GM18511 (cell line): ENCODE data around the gene ZFP36.

Experiments
- ATAC-seq: cut with Tn5 transposase; IDR thresholded peaks from one replicate; pipeline ENCODE4 v1.9.1; 2021; ENCODE audit warnings: mild to moderate bottlenecking, moderate library complexity; ENCODE audit not compliant: unreplicated experiment

ZFP36 gene

DNA sequence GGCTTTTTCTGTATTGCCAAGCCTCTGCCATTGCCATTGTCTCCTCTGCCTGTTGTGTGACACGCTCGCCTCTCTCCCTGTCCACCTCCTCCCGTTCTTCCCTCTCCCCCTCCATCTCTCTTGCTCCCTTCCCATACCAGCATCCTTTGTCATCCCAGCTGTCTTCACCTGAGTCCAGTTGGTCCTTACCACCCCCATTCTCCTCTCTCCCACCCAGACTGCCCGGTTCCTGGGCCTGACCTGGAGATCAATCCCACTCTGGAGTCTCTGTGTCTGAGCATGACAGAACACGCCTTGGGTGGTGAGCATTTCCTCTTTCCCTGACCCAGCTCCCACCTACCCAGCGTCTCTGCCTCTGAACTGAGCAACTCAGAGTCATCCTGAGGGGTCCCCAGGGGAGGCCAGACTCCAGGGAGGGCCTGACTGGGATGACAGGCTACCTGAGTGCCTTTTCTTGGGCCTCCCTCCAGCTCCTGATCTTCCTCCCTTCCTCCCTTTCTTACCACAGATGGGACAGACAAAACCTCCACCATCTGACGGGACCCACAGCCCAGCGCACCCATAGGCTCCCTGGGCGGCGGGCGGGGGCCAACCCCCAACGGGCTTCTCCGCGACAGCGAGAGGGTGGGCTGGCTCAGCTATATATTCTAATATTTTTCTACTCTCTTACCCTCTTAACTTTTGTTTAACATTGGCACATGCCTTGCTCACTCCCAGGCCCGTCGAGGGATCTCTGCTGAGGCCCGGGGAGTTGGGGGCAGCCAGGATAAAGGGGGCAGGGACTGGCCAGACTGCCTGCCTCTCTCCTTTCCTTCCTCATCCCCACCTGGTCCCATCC, 23.4 kb upstream of the ZFP36 start:
- no peak for ATAC-seq

DNA sequence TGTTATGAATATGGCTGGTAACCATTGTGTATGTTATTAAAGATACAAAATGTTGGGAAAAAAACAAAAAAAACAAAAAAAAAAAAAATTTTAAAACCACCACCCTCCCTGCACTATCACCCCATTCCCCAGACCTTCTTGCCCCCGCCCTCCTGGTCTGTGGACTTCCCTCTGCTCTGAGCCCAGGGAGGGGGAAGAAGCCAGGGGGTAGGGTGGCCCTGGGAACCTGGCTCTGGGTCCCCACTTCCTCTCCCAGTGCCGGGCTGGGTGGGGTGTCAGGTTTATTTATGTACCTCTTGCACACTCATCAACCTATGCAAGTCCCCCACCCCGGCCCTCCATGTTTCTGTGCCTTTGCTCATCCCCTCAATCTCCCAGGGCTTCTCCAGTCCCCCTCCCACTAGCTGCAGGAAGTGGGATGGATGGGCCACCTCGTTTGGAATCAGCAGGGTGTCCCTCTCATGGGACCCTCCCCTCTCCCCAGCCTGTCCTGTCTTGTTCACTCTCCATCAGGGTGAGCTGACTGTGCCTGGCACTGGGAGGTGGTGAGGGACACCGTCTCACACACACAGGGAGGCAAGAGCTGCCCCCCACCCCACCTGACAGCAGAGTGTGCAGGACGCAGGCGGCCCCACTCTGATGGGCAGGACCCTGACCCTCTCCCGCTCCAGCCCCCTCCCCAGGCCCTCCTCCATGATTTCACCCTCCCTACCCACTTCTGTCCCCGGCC, 21.6 kb upstream of the ZFP36 start:
- ATAC-seq, result no peak

DNA sequence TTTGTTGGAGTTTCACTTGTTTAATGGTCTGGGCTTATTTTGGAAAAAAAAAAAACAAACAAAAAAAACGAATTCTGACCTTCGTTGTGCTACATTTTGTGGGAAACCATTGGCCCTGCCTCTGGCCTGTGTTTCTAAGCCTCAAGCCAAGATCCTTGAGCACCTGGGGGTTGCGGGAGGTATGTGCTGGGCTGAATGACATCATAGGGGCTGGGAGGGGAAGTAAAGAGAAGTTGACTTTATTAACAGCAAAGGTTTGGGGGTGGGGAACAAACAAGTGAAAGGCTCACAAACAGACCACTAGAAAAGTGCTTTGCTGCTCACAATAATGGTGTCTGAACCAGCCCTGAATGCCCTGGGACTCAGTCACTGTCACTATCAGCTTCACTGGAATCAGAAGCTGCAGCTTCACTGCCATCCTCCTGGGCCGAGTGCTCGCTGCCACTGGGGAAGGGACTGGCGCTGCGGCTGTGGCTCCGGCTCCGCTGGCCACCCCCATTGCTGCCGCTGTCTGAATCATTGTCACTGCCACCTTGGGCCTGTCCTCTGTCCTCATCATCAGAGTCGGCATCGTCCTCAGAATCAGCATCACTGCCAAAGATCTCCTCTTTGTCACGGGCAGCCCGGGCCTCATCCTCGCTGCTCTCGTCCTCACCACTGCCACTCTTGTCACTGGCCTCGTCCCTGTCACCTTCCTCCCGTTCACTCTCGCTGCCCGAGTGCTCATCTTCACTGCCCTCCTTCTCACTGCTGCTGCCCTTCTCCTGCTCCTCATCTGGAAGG, 20.8 kb upstream of the ZFP36 start:
- ATAC-seq, result no peak

DNA sequence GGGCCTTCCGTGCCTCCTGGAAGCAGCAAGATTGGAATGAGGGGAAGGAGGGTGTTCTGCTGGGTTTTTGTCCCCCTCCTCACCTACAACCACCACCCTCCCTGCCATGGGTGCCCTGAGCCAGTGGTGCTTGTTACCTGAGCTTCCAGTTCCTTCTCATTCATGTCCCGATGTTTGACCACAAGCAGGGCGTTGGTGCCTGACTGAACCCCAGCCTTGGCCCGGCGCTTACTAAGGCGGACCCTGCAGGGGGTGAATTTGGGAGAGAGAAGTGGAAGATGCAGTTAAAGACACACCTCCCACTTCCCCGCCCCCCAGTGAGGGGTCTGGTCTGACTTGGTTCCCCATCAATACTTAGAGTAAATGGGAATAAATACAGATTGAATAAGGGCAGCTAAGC, 20.1 kb upstream of the ZFP36 start:
- no peak for ATAC-seq

DNA sequence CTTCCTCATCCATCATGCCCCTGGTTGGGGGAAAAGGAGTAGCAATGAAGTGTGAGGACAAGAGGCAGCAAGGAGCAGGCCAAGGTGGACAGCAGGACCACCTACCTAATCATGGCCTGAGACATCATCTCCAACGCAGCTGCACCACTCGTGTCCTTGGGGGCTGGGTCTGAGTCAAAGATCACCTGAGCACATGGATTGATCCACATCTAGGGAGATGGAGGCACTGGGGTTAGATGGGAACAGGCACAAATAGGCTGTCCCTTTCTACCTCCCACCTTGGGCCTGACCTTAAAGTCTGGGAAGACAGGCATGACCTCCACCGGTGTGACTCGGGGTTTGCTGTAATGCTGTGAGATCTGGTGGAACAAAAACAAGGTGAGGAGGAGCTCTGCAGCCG, 18.0 kb upstream of the ZFP36 start:
- no peak for ATAC-seq

DNA sequence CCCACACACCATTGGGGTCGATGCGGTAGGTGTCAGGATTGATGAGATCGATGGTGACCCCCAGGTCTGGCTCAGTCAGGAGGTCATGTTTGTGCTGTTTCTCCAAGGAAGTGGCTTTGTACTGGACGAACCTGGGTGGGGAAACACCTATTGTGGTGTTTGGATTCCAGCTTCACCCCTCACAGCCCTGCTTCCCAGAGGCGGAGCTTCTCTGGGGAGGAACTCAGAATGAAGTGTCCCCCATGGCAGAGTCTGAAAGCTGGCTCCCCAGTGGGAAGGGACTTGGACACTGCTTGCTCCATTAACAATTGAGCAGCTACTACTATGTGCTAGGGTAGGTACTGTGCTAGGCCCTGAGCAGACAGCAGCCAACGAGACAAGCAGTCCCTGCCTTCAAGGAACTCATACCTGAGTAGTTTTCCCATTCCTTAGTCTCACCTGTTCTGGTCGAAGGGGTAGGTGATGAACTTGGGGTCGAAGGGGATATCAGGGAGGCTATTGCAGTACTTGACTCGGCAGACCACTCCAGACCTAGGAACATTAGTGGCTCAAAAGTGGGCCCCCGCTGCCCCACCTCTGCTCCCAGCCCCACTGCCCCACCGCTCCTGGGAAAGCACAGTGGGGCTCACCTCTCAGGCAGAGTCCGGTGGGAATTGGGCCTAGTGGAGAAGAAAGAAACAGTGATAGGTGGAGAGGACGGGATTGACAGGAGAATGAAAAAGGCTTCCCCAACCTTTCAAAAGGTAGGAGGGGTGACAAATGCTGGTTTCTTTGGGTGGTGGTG, 16.8 kb upstream of the ZFP36 start:
- no peak for ATAC-seq

DNA sequence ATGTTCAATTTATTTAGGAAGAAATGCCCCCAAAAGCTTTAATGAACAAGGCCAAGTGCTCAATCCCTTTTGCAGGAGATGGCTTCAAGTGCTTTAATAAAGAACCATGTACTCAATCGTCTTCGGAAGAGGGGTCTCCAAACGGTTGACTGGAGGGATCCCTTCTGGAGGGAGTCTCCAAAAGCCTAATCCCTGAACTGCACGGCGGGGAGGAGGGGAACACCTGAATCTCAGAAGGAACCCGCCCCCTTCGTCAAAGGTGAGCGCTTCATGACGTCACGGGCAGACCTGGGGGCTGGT, 16.2 kb upstream of the ZFP36 start:
- ATAC-seq, result no peak

DNA sequence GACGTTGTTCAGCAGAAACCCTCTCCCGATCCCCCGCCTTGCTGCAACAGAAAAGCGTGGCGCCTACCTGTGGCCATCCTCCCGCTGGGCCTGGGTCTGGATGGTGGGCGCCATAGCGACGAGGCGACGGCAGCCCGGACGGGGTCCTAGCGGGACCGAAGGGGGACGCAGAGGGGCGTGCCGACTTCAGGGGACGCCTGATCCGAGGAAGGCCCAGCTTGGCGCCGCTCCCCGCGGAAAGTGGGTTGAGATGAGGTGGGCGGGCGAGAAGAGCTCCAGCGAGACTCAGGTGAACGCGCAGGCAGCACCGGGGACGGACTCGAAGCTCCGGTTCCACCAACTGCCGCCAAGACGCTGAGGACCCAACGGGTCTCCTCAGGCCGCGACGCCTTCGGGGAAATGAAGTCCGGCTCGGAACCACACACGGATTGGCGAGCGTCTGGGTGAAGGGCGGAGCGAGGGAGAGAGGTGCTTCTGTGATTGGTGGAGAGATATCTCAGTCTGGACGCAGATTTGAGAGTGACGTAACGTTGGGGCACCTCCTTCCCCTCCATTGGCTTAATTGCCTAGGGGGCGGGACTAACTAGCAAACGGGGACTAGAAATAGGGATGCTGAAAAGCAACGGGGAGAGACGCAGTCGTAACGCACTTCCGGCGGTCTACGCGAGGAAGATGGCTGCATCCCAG, 15.8 kb upstream of the ZFP36 start, which contains the start of the genes MED29 and PAF1:
MED29 (plus strand) TSS at position 628 of the 687 bp plus-strand sequence; CDS start at position 673, 45 bp downstream.
PAF1 (minus strand) TSS at position 356 of the 687 bp plus-strand sequence; CDS start at position 114, 242 bp downstream.
- peak; percentile 93 for ATAC-seq

DNA sequence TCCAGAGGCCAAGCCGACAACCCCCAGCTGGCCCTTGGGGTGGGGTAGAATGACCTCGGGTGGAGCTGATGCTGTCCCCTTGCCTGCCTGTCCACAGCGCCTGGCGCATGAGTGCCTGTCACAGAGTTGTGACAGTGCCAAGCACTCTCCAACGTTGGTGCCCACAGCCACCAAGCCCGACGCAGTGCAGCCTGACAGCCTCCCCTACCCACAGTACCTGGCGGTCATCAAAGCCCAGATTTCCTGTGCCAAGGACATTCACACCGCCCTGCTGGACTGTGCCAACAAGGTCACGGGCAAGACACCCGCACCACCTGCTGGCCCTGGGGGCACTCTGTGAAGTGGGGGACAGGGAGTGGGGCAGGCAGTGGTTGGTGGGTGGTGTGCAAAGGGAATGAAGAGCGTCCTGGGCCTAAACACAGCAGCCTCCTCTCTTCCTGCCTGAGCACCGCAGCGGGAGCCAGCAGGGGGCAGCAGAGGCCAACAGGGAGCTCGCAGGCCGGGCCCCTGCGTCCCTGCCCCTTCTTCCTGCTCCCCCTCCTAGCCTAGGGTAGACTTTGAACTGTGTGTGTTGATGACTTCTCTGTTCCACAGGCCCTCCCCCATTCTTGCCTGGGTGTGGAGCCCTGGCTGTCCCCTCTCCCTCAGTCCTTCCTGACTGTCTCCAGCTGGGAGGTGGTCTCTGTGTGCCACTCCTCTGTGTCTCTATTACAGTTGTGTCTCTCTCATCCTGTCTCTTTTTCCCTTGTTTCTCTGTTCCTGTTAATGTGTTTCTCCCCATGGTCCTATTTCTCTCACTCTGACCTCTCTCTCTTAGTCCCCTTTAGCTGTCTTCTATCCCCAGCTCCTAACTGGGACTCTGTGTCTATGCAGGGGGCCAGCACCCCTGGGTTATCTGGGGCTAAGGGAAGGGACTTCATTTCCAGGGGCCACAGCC, 9.0 kb upstream of the ZFP36 start:
- ATAC-seq, result peak; percentile 47

DNA sequence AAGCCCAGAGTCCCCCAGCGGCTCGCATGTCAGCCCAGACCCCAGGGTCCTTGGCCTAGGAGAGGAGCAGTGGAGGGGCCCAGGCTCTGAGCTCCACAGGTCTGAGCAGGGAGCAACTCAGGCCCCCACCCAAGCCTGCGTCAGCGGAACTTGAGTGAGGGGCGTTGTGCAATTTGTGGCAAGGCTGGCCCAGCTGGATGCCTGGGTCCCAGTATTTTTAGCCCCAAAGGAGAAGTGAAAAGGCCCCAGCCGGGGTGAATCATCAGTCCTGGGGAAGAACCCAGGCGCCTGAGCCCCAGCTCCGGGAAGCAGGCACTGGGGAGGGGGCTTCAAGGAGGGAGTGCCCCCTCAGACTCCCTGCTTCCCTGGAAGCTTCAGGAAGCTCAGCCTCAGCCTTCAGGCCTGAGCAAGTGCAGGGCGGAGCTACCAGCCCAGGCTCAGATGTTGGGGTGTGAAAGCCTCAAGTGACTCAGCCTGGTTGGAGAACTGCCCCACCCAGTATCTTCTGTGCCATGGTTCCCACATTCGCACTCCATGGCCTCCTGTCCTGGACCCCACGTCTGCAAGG, 8.3 kb upstream of the ZFP36 start:
- ATAC-seq, result no peak

DNA sequence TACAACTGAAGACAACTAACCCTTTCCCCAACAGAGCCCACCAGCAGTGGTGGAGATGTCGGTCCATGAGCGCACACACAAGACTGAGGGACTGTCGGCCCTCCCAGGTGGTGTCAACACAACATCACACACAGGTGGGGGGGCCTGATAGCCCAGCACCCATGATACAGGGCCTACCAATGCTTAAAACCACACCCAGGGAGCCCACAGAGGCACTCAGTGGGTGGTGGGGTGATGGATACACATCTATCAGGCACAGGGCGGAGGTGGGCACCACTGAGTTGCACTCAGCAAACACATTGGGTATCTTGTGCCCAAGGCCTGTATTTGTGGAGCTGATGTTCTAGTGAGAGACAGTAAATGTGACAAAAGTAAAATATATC, 7.0 kb upstream of the ZFP36 start:
- ATAC-seq, result no peak

DNA sequence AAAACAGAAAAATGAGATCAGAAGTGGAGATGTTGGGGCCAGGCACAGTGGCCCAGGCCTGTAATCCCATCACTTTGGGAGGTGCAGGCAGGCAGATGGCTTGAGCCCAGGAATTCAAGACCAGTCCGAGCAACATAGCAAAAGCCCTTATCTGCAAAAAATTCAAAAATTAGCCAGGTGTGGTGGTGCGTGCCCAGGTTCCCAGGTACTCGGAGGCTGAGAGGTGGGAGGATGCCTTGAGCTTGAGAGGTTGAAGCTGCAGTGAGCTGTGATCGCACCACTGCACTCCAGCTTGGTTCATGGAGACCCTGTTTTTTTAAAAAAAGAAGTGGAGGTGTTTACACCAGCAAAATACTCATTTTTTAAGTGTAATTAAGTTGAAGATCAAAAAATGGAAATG, 6.6 kb upstream of the ZFP36 start:
- ATAC-seq, result no peak

DNA sequence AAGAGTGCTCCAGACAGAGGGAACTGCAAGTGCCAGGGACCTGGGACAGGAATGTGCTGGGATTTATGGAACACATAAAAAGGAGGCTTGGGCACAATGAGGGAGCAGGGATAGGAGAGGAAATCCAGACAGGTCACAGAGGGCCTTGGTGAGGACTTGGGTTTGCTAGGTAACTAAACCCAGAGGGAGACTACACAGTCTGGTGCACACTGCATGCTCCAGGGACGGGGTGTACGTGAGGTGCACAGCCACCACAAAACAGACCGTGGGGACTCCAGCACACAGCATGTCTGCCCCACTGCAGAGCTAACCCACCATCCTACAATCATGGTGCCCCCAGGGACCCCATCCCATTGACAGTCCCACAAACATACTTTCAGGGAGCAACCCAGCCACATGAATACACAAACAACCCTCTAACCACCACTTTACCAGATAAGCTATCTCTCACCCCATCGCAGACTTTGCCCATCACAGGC, 5.5 kb upstream of the ZFP36 start:
- peak; percentile 14 for ATAC-seq

DNA sequence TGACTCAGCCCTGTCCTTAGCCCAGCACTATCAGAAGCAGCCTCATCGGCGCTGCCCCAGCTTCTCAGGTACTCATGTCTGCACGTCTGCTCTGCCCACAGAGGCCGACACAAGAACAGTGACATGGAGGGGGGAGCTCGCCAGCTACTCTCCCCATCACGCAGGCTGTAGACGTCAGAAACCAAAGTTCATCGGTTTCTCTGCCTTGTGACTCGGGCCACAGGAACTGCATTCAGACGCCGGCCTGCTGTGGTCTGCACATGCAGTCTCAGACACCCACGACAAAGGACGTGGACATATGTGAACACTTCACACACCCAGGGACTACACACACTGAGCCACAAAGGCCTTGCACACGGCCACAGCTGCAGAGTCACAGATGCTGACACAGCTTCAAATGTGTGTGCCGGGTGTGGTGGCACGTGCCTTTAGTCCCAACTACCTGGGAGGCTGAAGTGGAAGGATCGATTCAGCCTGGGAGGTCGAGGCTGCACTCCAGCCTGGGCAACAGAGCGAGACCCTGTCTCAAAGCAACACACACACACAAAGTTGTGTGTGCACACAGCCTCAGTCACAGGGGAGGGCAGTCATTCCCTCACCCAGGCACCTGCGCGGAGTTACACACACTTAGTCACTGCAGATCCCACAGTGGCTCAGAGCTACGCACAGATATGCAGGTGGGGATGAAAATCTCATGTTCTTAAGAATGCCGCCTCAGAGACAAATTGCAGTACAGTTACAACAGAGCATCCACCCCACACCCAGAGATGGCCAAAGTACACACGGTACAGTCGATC, 4.9 kb upstream of the ZFP36 start:
- peak; percentile 38 for ATAC-seq

DNA sequence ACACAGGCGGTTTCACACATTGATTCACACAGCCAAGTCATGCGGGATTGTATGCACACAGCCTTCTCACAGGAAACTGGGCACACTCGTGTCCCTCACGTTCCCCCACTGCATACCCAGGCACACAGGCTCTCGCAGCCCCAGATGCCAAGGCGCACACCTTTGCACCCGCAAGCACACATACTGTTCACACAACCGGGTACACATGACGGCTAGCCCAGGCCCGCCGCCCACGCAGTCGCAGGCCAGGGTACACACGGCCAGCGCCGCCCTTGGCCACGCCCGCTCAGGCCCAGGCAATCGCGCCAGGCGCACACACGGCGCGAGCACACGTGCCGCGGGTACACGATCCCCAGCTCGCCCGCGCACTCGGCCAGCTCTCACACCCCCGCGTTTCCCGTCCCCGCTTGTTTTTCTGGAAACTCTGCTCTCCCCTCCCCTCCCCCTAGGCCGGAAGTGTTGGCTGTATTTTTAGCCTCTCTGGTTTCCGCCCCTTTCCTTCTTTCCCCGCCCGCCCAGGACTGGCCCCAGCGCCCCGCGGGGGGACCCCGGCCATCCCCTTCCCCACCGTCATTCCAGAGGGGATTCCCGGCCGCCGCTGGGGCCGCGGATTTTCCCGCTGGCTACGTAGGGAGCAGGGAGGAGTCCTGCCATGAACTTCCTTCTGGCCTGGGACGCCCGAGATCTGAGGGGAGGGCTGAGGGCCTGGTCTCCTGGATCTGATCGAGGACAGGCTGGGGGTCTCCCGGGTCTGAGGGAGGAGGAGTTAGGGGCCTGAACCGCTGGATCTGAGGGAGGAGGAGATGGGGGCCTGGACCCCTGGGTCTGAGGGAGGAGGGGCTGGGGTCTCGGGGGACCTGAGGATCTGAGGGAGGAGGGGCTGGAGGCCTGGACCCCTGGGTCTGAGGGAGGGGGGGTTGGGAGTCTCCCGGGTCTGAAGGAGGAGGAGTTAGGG, 4.0 kb upstream of the ZFP36 start:
- ATAC-seq, result peak; percentile 22
